IPS DF 6.9 (cell line): ENCODE data around the gene TMEM107.

ENCODE experiments used
- DNase-seq: peaks from one replicate; pipeline ENCODE4 v3.0.0-alpha.2; 2013; ENCODE audit warnings: low read depth, low spot score
- H3K27ac ChIP-seq: one replicate; pipeline ENCODE4 v1.5.1; 2013; ENCODE audit warnings: low read length, control low read depth
- H3K27me3 ChIP-seq: 2 replicates; pipeline ENCODE4 v1.6.1; 2013; ENCODE audit warnings: mild to moderate bottlenecking, low read length; ENCODE audit not compliant: control insufficient read depth, insufficient read depth
- H3K36me3 ChIP-seq: 2 replicates; pipeline ENCODE4 v1.6.1; 2013; ENCODE audit warnings: low read length; ENCODE audit not compliant: control insufficient read depth, insufficient read depth
- H3K4me1 ChIP-seq: 2 replicates; pipeline ENCODE4 v1.6.1; 2013; ENCODE audit warnings: low read length; ENCODE audit not compliant: control insufficient read depth, insufficient read depth
- H3K4me3 ChIP-seq: 2 replicates; pipeline ENCODE4 v1.5.1; 2013; ENCODE audit warnings: mild to moderate bottlenecking, low read length
- H3K9me3 ChIP-seq: 2 replicates; pipeline ENCODE4 v1.6.1; 2013; ENCODE audit warnings: low read length, inconsistent platforms; ENCODE audit not compliant: control insufficient read depth, insufficient read depth
- WGBS: extraction: QIAGEN DNeasy Blood & Tissue Kit; methylation state at CpG from one replicate; pipeline ENCODE4 v1.1.7; 2013; ENCODE audit warnings: mixed read lengths, missing lambda C conversion rate; ENCODE audit not compliant: insufficient read length, insufficient coverage; 5-methylcytosine and 5-hydroxymethylcytosine counted together

The TMEM107 gene

DNA sequence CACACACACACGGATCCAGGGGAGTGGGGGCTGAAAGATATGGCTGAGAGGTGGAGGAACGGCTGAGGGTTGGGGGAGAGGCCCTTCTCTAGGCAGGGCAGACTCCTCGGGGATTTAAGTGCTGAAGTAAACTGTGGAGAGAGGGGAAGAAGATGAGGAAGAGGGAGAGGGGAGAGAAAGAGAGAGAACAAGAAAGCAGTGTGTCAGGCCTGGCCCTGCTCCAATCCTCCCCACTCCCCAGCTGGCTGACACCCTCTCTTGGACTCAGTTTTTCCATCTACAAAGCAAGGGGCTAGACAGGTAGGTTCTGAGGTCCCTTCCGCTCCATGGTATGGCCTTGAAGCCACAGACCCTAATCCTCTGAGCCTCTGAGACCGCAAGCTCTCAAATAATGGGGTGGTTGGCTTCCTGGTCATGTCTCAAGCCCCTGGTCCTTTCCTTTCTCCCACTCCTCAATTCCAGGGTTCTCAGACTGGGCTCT, 15.4 kb downstream of the TMEM107 start:
- no peaks in the 10 kb centered on the region for H3K27me3 ChIP-seq
- H3K36me3 ChIP-seq: no peaks in the 10 kb centered on the region
- no peak overlapping the region for H3K27ac ChIP-seq
- H3K4me1 ChIP-seq: peaks cover 5% of the 10 kb centered on the region
- WGBS: no CpG with 5 or more reads among the region's 5 CpGs
- no peak overlapping the region for H3K4me3 ChIP-seq
- no peaks in the 10 kb centered on the region for H3K9me3 ChIP-seq
- DNase-seq: no peak

DNA sequence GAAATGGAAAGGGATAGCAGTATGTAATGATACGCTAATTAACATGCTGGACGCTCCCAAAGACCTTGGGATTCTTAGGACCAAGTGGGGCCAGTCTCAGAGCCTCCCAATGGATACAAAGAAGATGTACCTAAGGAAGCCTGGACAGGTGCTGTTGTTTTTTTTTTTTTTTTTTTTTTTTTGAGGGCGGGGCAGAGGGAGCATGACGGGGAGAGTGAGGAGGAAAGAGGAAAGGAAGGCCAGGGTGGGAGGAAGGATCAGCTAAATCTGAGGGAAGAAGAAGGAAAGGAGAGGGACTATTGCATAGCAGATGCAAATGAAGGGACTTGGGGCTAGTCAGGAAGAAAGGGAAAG, 16.0 kb downstream of the TMEM107 start:
- WGBS: no CpG with 5 or more reads among the region's 4 CpGs
- H3K27ac ChIP-seq: no peak overlapping the region
- H3K36me3 ChIP-seq: no peaks in the 10 kb centered on the region
- peaks cover 5% of the 10 kb centered on the region for H3K4me1 ChIP-seq
- no peak overlapping the region for H3K4me3 ChIP-seq
- no peaks in the 10 kb centered on the region for H3K9me3 ChIP-seq
- H3K27me3 ChIP-seq: no peaks in the 10 kb centered on the region
- no peak for DNase-seq

DNA sequence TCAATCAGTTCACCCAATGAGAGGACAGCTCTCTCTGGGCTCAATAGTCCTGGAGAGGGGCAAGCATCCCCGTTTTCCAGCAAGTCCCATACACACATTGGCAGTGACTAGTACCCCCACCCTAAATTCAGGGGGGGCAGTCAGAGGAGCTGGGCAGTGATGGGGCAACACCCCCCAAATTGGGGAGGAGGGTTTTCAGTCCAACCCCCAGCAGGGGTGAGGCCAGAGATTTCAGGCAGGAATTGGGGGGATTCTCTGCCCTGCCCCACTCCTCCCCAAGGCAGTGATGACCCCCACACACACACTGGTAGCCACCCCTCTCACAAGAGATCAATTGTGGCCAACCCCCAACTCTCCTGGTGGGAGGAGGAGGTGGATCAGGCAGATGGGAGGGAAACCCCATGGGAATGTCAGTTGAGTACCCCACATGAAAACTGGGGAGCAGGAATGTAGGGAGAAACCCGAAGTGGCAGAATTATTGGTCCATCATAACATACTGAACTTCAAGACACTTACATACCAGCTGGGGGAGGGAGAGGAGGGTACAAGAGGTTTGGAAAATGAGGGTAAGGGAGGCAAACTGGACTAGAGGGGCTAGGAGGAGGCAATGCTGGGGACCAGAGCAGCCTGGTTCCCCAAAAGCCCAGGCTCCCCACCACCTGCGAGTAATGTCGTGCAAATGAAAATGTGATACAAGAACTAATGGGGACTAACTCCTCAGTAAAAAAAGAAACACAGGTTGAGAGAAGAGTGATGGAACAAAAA, 16.5 kb downstream of the TMEM107 start:
- no peaks in the 10 kb centered on the region for H3K27me3 ChIP-seq
- no peak for DNase-seq
- WGBS: no CpG with 5 or more reads among the region's 4 CpGs
- peaks cover 3% of the 10 kb centered on the region; the same call in 1 of the 2 replicates for H3K4me1 ChIP-seq
- no peaks in the 10 kb centered on the region for H3K9me3 ChIP-seq
- no peak overlapping the region for H3K27ac ChIP-seq
- no peaks in the 10 kb centered on the region for H3K36me3 ChIP-seq
- H3K4me3 ChIP-seq: no peak overlapping the region

DNA sequence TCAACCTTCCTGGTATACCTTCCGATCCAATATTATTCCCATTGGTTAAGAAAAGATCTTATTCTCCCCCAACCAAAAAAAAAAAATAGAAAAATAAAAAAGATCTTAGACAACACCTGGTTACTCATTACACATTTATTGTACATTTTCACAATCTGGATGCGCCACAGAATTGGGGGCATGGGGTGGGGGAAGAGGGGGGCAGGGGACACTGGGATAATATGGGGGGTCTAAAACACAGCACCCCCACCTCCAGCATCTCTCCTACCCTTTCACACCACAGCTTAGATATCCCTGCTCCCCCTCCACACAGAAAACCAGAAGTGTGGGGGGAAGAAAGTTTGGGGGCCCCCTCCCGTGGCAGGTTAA, 17.2 kb downstream of the TMEM107 start:
- no peak overlapping the region for H3K4me3 ChIP-seq
- H3K27me3 ChIP-seq: no peaks in the 10 kb centered on the region
- peaks cover 2% of the 10 kb centered on the region; the same call in 1 of the 2 replicates for H3K4me1 ChIP-seq
- DNase-seq: no peak
- H3K27ac ChIP-seq: no peak overlapping the region
- H3K36me3 ChIP-seq: no peaks in the 10 kb centered on the region
- no peaks in the 10 kb centered on the region for H3K9me3 ChIP-seq
- no CpG with 5 or more reads among the region's 3 CpGs for WGBS

DNA sequence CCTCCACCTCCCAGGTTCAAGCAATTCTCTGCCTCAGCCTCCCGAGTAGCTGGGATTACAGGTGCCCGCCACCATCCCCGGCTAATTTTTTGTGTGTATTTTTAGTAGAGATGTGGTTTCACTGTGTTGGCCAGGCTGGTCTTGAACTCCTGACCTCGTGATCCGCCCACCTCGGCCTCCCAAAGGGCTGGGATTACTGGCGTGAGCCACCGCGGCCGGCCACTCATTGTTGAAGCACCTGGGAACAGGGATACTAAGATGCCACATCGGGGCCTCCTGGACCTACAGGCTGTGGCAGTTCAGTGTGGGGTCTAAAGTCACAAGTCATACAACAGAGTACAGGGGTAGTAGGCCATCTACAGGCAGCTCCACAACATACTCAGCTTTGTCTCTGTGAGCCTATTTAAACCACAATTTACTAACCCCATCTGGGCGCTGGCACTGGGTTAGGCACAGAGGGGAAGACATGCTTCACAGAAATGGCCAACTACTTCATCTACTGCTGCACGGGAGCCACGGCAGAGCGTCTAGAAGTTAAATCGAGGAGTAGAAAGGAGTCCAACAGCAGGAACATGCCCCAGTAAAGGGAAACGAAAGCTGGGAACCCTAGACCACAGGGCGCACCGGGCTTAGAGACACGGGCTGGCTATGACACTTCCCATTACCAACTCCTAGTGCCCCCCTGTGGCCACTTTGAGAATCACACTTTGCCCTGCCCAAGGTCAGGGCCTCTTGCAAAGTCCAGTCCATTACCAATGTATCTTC, 17.7 kb downstream of the TMEM107 start:
- DNase-seq: no peak

DNA sequence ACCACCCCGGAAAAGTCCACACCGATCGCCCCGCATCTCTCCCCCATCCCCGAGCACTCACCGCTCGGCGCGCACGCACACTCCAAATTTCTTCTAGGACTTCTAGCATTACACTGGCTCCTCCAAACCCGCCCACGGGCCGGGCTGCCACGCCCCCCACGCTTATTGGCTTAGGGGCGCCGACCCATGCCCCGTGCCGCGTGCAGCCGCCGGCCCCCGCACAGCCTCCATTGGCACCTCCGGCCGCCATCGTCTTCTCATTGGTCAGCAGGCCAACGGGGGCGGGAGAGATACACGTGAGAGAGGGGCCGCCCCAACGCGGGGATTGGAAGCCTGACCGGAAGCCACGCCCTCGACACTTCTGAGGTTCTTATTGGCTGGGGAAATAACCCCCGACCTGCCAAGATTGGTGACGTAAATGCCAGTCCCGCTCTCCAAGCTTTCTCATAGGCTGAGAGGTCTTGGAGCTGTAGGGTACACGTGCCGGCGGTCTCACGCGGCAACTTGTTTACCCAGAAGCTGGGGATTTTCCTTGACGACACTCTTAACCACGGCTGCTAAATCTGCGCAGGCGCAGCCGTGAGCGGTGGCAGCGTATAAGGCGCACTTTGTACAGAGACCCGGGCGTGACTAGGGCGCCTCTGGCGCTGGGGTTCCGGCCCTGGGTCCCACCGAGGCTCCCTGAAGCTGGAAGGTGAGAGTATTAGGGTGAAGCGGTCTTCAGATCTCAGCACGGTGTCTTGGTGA, 19.8 kb downstream of the TMEM107 start:
- H3K4me1 ChIP-seq: peaks cover 5% of the 10 kb centered on the region
- H3K27me3 ChIP-seq: no peaks in the 10 kb centered on the region
- no peaks in the 10 kb centered on the region for H3K36me3 ChIP-seq
- H3K27ac ChIP-seq: no peak overlapping the region
- no peaks in the 10 kb centered on the region for H3K9me3 ChIP-seq
- WGBS: no CpG with 5 or more reads among the region's 59 CpGs
- peak overlapping the region; percentile 78; the same call in 1 of the 2 replicates for H3K4me3 ChIP-seq
- DNase-seq: peak; percentile 100

More for the DNA sequence above, 17.7 kb downstream of the TMEM107 start:
- Histone ChIP-seq H3K27ac (no peak overlapping the region), H3K27me3 (no peaks in the 10 kb centered on the region), H3K36me3 (no peaks in the 10 kb centered on the region), H3K4me1 (peaks cover 3% of the 10 kb centered on the region; the same call in 1 of the 2 replicates), H3K9me3 (no peaks in the 10 kb centered on the region), H3K4me3 (no peak overlapping the region)
- WGBS: no CpG with 5 or more reads among the region's 20 CpGs

DNA sequence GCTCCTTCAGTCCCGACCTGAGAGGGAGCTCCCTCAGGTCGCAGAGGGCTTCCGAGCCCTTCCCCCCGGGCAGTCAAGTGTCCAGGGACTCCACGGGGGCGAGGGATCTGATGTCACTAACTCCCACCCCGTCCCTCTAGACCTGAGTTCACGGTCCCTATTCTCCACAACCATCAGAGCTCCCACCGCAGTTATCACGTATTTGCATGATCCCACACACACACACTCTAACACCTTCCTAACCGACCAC, 20.3 kb downstream of the TMEM107 start:
- peaks cover 6% of the 10 kb centered on the region for H3K4me1 ChIP-seq
- no peaks in the 10 kb centered on the region for H3K27me3 ChIP-seq
- no CpG with 5 or more reads among the region's 11 CpGs for WGBS
- H3K9me3 ChIP-seq: no peaks in the 10 kb centered on the region
- H3K4me3 ChIP-seq: peak overlapping the region; percentile 78; the same call in 1 of the 2 replicates
- DNase-seq: no peak
- no peak overlapping the region for H3K27ac ChIP-seq
- no peaks in the 10 kb centered on the region for H3K36me3 ChIP-seq

DNA sequence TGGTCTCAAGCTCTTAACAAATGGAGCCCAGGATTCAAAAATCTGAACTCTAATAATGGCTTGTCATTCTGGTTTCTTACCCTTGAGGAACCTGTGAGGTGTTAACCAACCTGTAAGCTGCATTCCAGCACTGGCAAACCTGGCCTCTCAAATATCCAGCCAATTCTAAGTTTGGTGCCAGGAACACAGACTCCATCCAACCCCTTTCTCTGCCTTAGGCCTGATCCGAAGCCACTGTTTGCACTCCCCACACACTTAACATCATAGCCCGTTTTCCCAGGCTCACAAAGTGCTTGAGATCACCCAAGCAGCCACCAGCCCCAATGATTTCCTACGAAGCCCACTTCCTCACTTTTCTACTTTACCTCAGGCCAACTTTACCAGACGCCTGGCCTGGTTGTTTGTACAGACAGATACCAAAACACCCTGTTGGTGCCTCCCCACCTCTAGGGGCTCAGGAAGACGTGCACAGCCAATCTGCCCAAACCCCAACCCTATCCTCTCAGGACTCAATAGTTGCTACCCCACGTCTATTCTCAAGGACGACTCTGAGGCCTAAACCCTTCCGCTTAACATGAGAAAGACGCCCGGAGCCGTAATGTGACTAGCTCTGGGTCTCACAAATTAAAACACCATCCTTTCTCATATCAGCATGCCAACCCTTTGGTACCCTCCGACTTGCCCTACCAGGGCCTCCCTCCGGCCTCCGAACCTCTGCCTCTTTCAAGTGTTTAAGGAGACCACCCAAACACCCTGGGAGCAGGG, 20.8 kb downstream of the TMEM107 start:
- no CpG with 5 or more reads among the region's 14 CpGs for WGBS
- Histone ChIP-seq H3K9me3 (no peaks in the 10 kb centered on the region), H3K27ac (no peak overlapping the region)

DNA sequence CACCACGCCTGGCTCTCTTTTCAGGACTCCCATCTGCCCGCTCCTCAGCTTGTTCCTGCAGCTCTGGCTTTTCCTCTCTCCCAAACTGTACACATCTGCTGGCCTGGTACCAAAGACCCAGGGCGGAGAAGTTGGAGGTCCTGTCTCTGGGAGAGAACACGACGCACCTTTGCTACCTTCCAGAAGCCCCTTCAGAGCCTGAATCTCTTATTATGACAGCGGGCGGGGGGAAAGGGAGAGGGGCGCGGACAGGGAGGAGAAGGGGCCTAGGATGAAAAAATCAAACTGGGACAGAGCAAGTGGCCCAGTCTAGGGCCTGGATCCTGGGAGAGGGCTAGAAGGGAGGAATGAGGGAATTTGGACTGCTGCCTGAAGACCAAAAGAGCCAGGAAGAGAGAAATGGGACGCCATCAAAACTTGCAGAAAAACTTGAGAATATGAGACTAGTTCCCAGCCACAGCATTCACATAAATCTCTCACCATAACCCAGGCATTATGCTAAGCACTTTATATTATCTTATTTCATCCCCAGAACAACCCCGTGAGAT, 21.5 kb downstream of the TMEM107 start:
- Histone ChIP-seq H3K36me3 (peaks cover 2% of the 10 kb centered on the region), H3K27me3 (no peaks in the 10 kb centered on the region), H3K4me3 (peak overlapping the region; percentile 27; the same call in 1 of the 2 replicates), H3K27ac (no peak overlapping the region), H3K4me1 (peaks cover 9% of the 10 kb centered on the region), H3K9me3 (no peaks in the 10 kb centered on the region)
- WGBS: no CpG with 5 or more reads among the region's 11 CpGs
- DNase-seq: no peak

More for the DNA sequence above, 20.8 kb downstream of the TMEM107 start:
- no peak for DNase-seq
- no peaks in the 10 kb centered on the region for H3K27me3 ChIP-seq
- peak overlapping the region; percentile 78; the same call in 1 of the 2 replicates for H3K4me3 ChIP-seq
- no peaks in the 10 kb centered on the region for H3K36me3 ChIP-seq
- peaks cover 9% of the 10 kb centered on the region for H3K4me1 ChIP-seq
